Peyer's patch (tissue), 4 donors: ENCODE results near the gene HCRTR1.

Experiments
- POLR2A ChIP-seq, 2 donors: fragments of 450-650 bp; IDR thresholded peaks; one replicate each; pipeline ENCODE4 v1.5.1; 2017; ENCODE audit warnings: antibody characterized with exemption in 2 of 2, mild to moderate bottlenecking in 2 of 2, moderate library complexity in 2 of 2
- TF ChIP-seq, protein P1 (sequence below), 6 experiments: fragments of 450-650 bp in 4 of 6; fragments of 200-600 bp in 2 of 6; sonication (generic) in 1 of 6; IDR thresholded peaks; one replicate each; pipeline ENCODE4 v1.5.1; 2017 to 2019; ENCODE audit warnings: antibody characterized with exemption in 6 of 6, mild to moderate bottlenecking in 3 of 6, moderate library complexity in 1 of 6

DNA sequence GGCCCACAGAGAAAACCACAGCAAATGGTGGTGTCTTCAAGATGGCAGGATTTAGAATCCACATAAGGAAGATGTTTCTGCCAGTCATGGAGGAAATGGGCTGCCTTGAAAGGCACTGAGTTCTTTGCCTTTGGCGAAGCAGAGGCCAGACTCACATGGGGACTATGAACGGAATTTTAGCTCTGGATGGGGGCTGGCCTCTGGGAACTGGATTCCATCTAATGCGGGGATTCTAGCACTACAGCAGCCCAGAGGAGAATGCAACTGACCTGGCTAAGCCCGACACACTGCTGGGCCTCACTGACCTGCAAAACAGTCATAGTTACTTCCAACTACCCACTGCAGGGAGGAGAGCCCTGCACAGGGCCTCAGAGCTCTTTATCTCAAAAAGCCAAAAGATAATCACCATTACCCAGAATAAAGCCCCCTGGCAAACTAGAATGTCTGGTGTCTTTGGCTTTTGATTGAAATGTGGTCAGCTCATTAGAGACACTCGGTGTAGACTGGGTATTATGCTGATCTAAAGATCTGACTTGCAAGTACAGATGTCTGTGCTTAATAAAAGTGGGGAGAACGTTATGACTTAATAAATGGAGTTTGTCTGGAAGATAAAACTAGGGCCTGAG lies 11.6 kb downstream of the HCRTR1 start:
- TF ChIP-seq, protein P1, sequence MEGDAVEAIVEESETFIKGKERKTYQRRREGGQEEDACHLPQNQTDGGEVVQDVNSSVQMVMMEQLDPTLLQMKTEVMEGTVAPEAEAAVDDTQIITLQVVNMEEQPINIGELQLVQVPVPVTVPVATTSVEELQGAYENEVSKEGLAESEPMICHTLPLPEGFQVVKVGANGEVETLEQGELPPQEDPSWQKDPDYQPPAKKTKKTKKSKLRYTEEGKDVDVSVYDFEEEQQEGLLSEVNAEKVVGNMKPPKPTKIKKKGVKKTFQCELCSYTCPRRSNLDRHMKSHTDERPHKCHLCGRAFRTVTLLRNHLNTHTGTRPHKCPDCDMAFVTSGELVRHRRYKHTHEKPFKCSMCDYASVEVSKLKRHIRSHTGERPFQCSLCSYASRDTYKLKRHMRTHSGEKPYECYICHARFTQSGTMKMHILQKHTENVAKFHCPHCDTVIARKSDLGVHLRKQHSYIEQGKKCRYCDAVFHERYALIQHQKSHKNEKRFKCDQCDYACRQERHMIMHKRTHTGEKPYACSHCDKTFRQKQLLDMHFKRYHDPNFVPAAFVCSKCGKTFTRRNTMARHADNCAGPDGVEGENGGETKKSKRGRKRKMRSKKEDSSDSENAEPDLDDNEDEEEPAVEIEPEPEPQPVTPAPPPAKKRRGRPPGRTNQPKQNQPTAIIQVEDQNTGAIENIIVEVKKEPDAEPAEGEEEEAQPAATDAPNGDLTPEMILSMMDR (IDR thresholded peaks at IDR 0.05), result no peak
- no peak for TF ChIP-seq POLR2A (IDR thresholded peaks at IDR 0.05)
